ENCODE measurements around the gene PNPLA2. TPM values are rescaled to one million over a fixed set of nuclear protein-coding genes. Genes with fewer than 3 reads are reported as not detected.

PNPLA2 gene
- total RNA-seq, 4 donors from 2014 or later, result 204 to 1,337 (median 369) TPM

DNA sequence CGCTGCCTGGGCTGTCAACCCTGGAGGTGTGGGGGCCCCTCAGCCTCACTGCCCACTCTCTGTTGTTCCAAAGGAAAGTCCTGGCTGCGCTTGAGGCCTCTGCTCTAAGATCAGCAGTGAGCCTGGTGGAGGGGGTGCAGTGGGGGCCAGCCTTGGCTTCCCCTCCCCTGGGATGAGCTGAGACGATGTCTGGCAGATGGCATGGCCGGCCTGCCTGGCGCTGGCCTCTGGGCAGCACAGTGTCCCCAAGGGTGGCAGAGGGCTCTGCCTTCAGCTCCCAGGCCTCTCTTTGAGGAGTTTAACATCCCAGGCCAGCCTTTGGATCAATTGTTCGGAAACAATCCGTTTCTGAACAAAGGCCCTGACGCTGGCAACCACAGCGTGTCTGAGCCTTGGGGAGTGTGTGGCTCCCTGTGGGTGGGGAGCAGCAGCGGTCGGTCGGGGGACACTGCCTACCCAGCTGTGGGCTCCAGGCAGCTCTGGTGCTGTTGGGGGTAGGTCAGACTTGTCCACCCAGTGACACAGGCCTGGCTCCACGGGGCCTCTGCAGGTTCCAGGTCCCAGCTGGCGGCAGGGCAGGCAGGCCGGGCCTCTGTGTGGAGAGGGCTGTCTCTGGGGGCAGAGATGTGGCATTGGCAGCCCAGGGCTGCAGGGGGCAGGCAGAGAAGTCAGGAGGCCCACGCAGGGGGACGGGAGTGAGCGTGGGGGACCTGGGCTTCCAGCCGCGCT lies 36.1 kb downstream of the PNPLA2 start:
- TF ChIP-seq CTCF (IDR thresholded peaks at IDR 0.05; ENCODE audit: low read depth), result no peak

GRCh38 chr11:855330-855674 lies 36.6 kb downstream of the PNPLA2 start:
- TF ChIP-seq CTCF (IDR thresholded peaks at IDR 0.05; ENCODE audit: low read depth), result no peak

GRCh38 chr11:855796-856195 lies 37.1 kb downstream of the PNPLA2 start:
- TF ChIP-seq CTCF (IDR thresholded peaks at IDR 0.05; ENCODE audit: low read depth), result no peak

DNA sequence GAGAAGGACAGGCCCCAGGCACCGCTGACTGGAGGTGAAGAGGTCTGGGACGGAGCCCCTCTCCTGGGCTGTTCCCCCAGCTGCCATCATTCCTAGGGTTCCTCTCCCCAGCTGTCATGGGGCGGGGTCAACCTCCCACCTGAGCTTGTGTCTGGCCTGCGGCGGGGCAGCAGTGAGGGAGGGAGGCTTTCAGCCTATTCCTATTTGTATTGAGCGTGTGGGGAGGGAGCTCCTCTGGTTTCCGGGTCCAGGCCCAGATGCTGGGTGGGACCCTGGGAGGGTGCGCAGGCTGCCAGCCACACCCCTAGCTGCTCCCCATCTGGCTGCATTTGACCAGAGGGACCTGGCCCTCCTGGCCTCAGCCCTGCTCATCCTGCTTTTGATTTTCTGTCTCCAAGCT lies 37.7 kb downstream of the PNPLA2 start:
- TF ChIP-seq CTCF (IDR thresholded peaks at IDR 0.05; ENCODE audit: low read depth), result no peak

DNA sequence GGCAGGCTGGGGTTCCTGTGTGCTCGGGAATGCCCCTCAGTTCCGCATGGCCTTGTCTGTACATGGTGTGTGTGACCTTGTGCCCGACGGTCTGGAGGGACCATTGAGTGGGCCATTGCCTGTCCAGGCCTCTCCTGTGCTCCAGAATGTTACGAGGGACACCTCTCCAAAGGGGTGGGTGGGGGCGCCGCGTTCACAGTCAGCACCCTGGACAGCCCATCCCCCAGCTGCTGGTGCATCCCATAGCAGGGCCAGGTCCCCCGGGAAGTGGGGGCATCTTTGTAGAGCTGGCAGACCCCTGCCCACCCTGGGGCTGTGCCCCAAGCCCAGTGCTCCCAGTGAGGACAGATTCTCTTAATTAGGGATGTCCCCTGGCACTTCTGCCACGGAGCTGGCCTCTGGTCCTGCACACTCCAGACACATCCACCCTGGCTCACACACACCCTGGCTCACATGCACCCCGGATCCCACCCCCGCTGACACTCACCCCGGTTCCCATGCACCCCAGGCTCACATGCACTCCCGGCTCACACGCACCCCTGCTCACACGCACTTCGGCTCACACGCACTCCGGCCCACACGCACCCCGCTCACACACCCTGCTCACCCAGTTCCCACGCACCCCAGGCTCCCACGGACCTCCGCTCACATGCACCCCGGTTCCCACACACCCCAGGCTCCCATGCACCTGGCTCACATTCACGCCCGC lies 39.5 kb downstream of the PNPLA2 start:
- TF ChIP-seq CTCF (IDR thresholded peaks at IDR 0.05; ENCODE audit: low read depth), result no peak

- TF ChIP-seq CTCF (IDR thresholded peaks at IDR 0.05; ENCODE audit: low read depth), result no peak
These were observed 40.1 kb downstream of the PNPLA2 start for GRCh38 chr11:858762-859339.

GRCh38 chr11:859394-860131 lies 40.8 kb downstream of the PNPLA2 start:
- no peak for TF ChIP-seq CTCF (IDR thresholded peaks at IDR 0.05; ENCODE audit: low read depth)

Measured in subcutaneous adipose tissue (tissue), 4 donors.